ENCODE measurements around the gene COL20A1. TPM values are rescaled to one million over a fixed set of nuclear protein-coding genes. Genes with fewer than 3 reads are reported as not detected.

The COL20A1 gene
- total RNA-seq, 1 experiment from 2014 or later, result 2.3 TPM

DNA sequence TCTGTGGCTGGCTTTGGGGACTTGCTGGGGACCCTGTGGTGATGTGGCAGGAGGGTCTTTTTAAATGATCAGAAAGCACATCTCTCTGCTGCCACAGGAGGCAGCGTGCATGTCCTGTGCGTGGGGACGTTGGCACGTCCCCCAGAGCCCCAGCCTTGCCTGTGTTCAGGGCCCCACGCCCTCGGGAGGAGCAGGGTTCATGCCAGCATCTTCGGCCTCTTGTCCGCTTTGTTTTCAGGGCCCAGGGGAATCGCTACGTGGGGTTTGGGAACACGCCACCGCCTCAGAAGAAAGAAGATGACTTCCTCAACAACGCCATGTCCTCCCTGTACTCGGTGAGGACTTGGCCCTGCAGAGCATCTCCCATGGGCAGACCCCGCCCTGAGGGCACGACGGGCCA lies 14.3 kb upstream of the COL20A1 start:
- Mint-ChIP-seq H3K27ac (no peak overlapping the region), H3K27me3 (ENCODE audit: low read depth) (no peaks in the 10 kb centered on the region), H3K9me3 (no peaks in the 10 kb centered on the region), H3K4me1 (peaks cover 4% of the 10 kb centered on the region in 2 experiments; a peak in 3 of 4 replicates), H3K4me3 (no peak overlapping the region), H3K36me3 (ENCODE audit: insufficient read depth in 1 of 3, low read depth in 3 of 3) (peaks cover 16 to 66% (median 57%) of the 10 kb centered on the region in 3 experiments)
- WGBS (ENCODE audit: extremely low coverage, insufficient read length, low lambda C conversion rate), result no CpG with 5 or more reads among the region's 17 CpGs
- Histone ChIP-seq H2BK20ac (ENCODE audit: low read depth, low read length, poor library complexity, severe bottlenecking) (no peak overlapping the region), H2BK5ac (ENCODE audit: insufficient read length, low read length) (no peak overlapping the region), H3K27ac (ENCODE audit: insufficient read length, low read depth, low read length) (no peak overlapping the region), H2AFZ (ENCODE audit: low read length) (no peak overlapping the region), H3K27me3 (ENCODE audit: insufficient read depth, low read length) (no peaks in the 10 kb centered on the region), H3K79me1 (ENCODE audit: insufficient read depth, low read depth, low read length, poor library complexity, severe bottlenecking) (peaks cover 12% of the 10 kb centered on the region), H4K91ac (ENCODE audit: insufficient read length, low read depth, low read length) (no peak overlapping the region), H4K5ac (ENCODE audit: insufficient read length, low read depth, low read length) (no peak overlapping the region), H3K9ac (ENCODE audit: extremely low read depth, insufficient read length, low read length) (no peak overlapping the region), H3T11ph (ENCODE audit: low read length) (no peak overlapping the region), H3K4me2 (ENCODE audit: insufficient read depth, insufficient read length, low read length) (no peak overlapping the region), H2AK5ac (ENCODE audit: insufficient read length, low read length) (no peak overlapping the region), H3K23ac (ENCODE audit: insufficient read length, low read depth, low read length) (no peak overlapping the region), H3K9me3 (ENCODE audit: control insufficient read depth, low read depth, low read length) (no peaks in the 10 kb centered on the region), H3K56ac (ENCODE audit: insufficient read length, low read depth, low read length) (no peak overlapping the region), H4K20me1 (ENCODE audit: control insufficient read depth, insufficient read depth, insufficient read length) (no peaks in the 10 kb centered on the region), H3K4me1 (ENCODE audit: insufficient read depth, low read length) (0 out of 2 replicates have a peak, but pooled peaks cover 2% of the 10 kb centered on the region), H3K23me2 (ENCODE audit: insufficient read length, low read depth, low read length, poor library complexity, severe bottlenecking) (peaks cover 1% of the 10 kb centered on the region), H3K79me2 (ENCODE audit: insufficient read depth, low read length) (peaks cover 21% of the 10 kb centered on the region; the same call in 1 of the 2 replicates), H3K4ac (ENCODE audit: low read depth, low read length) (no peak overlapping the region), H3K18ac (ENCODE audit: insufficient read length, low read depth, low read length) (no peak overlapping the region), H2BK15ac (ENCODE audit: low read depth, low read length) (no peak overlapping the region), H2BK120ac (ENCODE audit: low read depth, low read length, poor library complexity, severe bottlenecking) (no peak overlapping the region), H3K14ac (ENCODE audit: insufficient read depth, low read length) (no peak overlapping the region), H2BK12ac (ENCODE audit: insufficient read length, low read depth, low read length) (no peak overlapping the region), H4K8ac (replicated peaks; ENCODE audit: insufficient read length, low read depth, low read length) (no peak overlapping the region)
- peak; percentile 22; the same call in 1 of the 3 replicates for TF ChIP-seq CTCF (conservative IDR thresholded peaks at IDR 0.05)
- DNase-seq, result no peak

Measured in H9 (cell line).